ENCODE measurements around the gene GADD45A. TPM values are rescaled to one million over a fixed set of nuclear protein-coding genes. Genes with fewer than 3 reads are reported as not detected.

The GADD45A gene
- polyA plus RNA-seq, 1 of the 3 experiments (the other 2 are of a cell fraction), result 164 TPM

DNA sequence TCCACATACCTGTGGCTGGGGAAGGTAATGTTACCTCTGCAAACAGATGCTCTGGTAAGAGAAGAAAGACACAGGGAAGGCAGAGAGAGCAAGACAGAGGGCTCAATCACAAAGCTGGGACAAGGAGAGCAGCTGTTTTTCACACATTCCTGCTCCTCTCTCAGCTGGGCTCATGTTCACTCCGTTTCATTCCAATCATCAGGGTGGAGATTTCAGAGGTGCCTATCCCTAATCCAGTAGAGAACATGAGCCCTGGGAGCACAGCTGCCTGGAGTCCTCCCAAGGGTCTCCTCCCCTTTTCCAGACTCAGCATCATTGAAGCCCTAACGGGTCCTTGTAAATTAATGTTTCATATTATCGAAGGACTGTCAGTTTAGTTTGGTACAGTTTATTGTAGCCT is 19.4 kb downstream of the GADD45A start:
- no peak overlapping the region for H3K4me3 ChIP-seq (ENCODE audit: low read depth in 2 of 2, low read length in 1 of 2)
- no peaks in the 10 kb centered on the region for H3K27me3 ChIP-seq (ENCODE audit: insufficient read depth)
- H3K36me3 ChIP-seq (replicated peaks in 1 of 2; ENCODE audit: control insufficient read depth in 1 of 2, insufficient read depth in 2 of 2, low read length in 1 of 2), result peaks cover 33 to 51% of the 10 kb centered on the region in 2 experiments
- no peak overlapping the region for H3K4me2 ChIP-seq
- no peak overlapping the region for H3K9ac ChIP-seq
- no peaks in the 10 kb centered on the region for H3K9me3 ChIP-seq
- CTCF ChIA-PET, result interaction anchor here (0.7 to 2.2 kb wide), 6 partner anchors 9 to 416 kb away, joined by 3 to 10 read pairs (median 5); no protein-coding TSS in a partner anchor
- H3K4me1 ChIP-seq (ENCODE audit: control insufficient read depth in 1 of 2, insufficient read depth in 2 of 2, low read depth in 1 of 2, low read length in 1 of 2), result peaks cover 8 to 10% of the 10 kb centered on the region in 2 experiments; a peak in 2 of 4 replicates
- peaks cover 18% of the 10 kb centered on the region; the same call in 1 of the 2 replicates for H3K79me2 ChIP-seq (ENCODE audit: insufficient read depth)
- POLR2A ChIA-PET, result no interaction called here
- H4K20me1 ChIP-seq (ENCODE audit: insufficient read depth), result no peaks in the 10 kb centered on the region
- no peak for TF ChIP-seq SMC3 (IDR thresholded peaks at IDR 0.05; ENCODE audit: low read depth, low read length)
- TF ChIP-seq, protein P1, sequence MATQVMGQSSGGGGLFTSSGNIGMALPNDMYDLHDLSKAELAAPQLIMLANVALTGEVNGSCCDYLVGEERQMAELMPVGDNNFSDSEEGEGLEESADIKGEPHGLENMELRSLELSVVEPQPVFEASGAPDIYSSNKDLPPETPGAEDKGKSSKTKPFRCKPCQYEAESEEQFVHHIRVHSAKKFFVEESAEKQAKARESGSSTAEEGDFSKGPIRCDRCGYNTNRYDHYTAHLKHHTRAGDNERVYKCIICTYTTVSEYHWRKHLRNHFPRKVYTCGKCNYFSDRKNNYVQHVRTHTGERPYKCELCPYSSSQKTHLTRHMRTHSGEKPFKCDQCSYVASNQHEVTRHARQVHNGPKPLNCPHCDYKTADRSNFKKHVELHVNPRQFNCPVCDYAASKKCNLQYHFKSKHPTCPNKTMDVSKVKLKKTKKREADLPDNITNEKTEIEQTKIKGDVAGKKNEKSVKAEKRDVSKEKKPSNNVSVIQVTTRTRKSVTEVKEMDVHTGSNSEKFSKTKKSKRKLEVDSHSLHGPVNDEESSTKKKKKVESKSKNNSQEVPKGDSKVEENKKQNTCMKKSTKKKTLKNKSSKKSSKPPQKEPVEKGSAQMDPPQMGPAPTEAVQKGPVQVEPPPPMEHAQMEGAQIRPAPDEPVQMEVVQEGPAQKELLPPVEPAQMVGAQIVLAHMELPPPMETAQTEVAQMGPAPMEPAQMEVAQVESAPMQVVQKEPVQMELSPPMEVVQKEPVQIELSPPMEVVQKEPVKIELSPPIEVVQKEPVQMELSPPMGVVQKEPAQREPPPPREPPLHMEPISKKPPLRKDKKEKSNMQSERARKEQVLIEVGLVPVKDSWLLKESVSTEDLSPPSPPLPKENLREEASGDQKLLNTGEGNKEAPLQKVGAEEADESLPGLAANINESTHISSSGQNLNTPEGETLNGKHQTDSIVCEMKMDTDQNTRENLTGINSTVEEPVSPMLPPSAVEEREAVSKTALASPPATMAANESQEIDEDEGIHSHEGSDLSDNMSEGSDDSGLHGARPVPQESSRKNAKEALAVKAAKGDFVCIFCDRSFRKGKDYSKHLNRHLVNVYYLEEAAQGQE (IDR thresholded peaks at IDR 0.05; ENCODE audit: low read depth, low read length), result no peak
- no peak for TF ChIP-seq SIN3A (IDR thresholded peaks at IDR 0.05; ENCODE audit: borderline replicate concordance, low read depth, low read length)
- no peaks in the 10 kb centered on the region for H3K9me2 ChIP-seq
- no peak overlapping the region for H2AFZ ChIP-seq (ENCODE audit: low read depth)
- H3K27ac ChIP-seq (ENCODE audit: low read depth in 2 of 2, low read length in 1 of 2), result no peak overlapping the region
- H3F3A ChIP-seq (replicated peaks; ENCODE audit: insufficient read depth), result peaks cover 9% of the 10 kb centered on the region
- WGBS (ENCODE audit: low lambda C conversion rate), result 92% methylated on average over 3 of the region's 3 CpGs
- no peak for DNase-seq

DNA sequence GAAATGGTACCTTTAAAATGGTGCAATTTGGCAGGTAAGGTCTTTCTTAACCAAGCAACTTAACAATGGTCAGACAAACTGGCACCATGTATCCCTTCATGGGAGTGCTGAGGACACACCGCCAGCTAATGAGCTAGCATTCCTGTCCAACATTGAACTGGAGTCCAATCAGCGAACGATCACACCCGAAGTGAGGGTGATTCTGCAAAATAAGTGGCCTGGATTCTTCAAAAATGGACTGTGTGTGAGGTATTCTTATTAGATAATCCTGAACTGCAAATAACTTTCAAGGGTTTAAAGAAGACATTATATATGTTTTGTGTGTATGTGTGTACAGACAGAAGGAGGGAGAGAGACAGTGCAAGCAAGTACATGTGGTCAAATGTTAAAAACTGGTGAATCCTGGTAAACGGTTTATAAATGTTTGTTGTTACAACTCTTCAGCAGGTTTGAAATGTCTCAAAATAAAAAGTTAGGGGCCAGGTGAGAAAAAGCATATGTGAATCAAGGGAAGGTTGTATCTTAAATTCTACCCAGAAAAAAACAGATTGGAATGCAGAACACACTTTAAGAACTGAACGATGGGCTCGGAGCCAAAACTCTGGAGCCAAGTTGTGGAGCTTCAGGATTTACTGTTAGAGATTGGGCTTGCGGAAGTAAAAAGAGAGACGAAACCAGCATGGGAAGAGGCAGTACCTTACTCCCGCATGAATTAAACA is 20.9 kb downstream of the GADD45A start:
- ChIA-PET POLR2A (no interaction called here), CTCF (interaction anchor here (1.6 kb wide), 1 partner anchor 54 kb away, joined by 3 read pairs; no protein-coding TSS in a partner anchor)
- no peak overlapping the region for H2AFZ ChIP-seq (ENCODE audit: low read depth)
- H3K4me2 ChIP-seq, result no peak overlapping the region
- no peaks in the 10 kb centered on the region for H3K9me2 ChIP-seq
- no peak overlapping the region for H3K4me3 ChIP-seq (ENCODE audit: low read depth in 2 of 2, low read length in 1 of 2)
- no peaks in the 10 kb centered on the region for H4K20me1 ChIP-seq (ENCODE audit: insufficient read depth)
- no peaks in the 10 kb centered on the region for H3K9me3 ChIP-seq
- DNase-seq, result no peak
- H3K4me1 ChIP-seq (ENCODE audit: control insufficient read depth in 1 of 2, insufficient read depth in 2 of 2, low read depth in 1 of 2, low read length in 1 of 2), result peaks cover 10 to 12% of the 10 kb centered on the region in 2 experiments; a peak in 2 of 4 replicates
- peaks cover 20% of the 10 kb centered on the region; the same call in 1 of the 2 replicates for H3K79me2 ChIP-seq (ENCODE audit: insufficient read depth)
- no peak overlapping the region for H3K27ac ChIP-seq (ENCODE audit: low read depth in 2 of 2, low read length in 1 of 2)
- H3F3A ChIP-seq (replicated peaks; ENCODE audit: insufficient read depth), result peaks cover 15% of the 10 kb centered on the region
- 98% methylated on average over 10 of the region's 10 CpGs for WGBS (ENCODE audit: low lambda C conversion rate)
- H3K36me3 ChIP-seq (replicated peaks in 1 of 2; ENCODE audit: control insufficient read depth in 1 of 2, insufficient read depth in 2 of 2, low read length in 1 of 2), result peaks cover 33 to 51% of the 10 kb centered on the region in 2 experiments
- H3K9ac ChIP-seq, result no peak overlapping the region
- H3K27me3 ChIP-seq (ENCODE audit: insufficient read depth), result no peaks in the 10 kb centered on the region
- no peak for TF ChIP-seq TCF12 (IDR thresholded peaks at IDR 0.05)
- no peak for TF ChIP-seq FOXM1 (IDR thresholded peaks at IDR 0.05; ENCODE audit: low read depth)
- TF ChIP-seq FOSL2 (IDR thresholded peaks at IDR 0.05; ENCODE audit: borderline replicate concordance, low read depth), result no peak
- TF ChIP-seq, protein P1 (IDR thresholded peaks at IDR 0.05; ENCODE audit: low read depth, low read length), result no peak
- no peak for TF ChIP-seq RFX5 (IDR thresholded peaks at IDR 0.05; ENCODE audit: low read length)
- TF ChIP-seq GATA2 (CRISPR knock-in tag; IDR thresholded peaks at IDR 0.05), result no peak
- TF ChIP-seq, protein P2, sequence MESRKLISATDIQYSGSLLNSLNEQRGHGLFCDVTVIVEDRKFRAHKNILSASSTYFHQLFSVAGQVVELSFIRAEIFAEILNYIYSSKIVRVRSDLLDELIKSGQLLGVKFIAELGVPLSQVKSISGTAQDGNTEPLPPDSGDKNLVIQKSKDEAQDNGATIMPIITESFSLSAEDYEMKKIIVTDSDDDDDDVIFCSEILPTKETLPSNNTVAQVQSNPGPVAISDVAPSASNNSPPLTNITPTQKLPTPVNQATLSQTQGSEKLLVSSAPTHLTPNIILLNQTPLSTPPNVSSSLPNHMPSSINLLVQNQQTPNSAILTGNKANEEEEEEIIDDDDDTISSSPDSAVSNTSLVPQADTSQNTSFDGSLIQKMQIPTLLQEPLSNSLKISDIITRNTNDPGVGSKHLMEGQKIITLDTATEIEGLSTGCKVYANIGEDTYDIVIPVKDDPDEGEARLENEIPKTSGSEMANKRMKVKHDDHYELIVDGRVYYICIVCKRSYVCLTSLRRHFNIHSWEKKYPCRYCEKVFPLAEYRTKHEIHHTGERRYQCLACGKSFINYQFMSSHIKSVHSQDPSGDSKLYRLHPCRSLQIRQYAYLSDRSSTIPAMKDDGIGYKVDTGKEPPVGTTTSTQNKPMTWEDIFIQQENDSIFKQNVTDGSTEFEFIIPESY (IDR thresholded peaks at IDR 0.05; ENCODE audit: borderline replicate concordance, low read depth), result no peak
- TF ChIP-seq EP300 (IDR thresholded peaks at IDR 0.05; ENCODE audit: borderline replicate concordance in 1 of 2, low read depth in 1 of 2, low read length in 1 of 2), result no peak
- TF ChIP-seq YY1 (IDR thresholded peaks at IDR 0.05; ENCODE audit: low read depth), result no peak
- no peak for TF ChIP-seq NRF1 (IDR thresholded peaks at IDR 0.05; ENCODE audit: low read depth, low read length)
- no peak for TF ChIP-seq FOXJ3 (CRISPR knock-in tag; IDR thresholded peaks at IDR 0.05)
- no peak for TF ChIP-seq RXRA (IDR thresholded peaks at IDR 0.05; ENCODE audit: borderline replicate concordance, low read depth)
- no peak for TF ChIP-seq JUND (IDR thresholded peaks at IDR 0.05)
- no peak for TF ChIP-seq RCOR1 (IDR thresholded peaks at IDR 0.05; ENCODE audit: low read length)
- no peak for TF ChIP-seq TEAD4 (IDR thresholded peaks at IDR 0.05; ENCODE audit: borderline replicate concordance, insufficient read depth)

Data from SK-N-SH (cell line).